ENCODE data around the gene SPOCK1.

GRCh38 chr5:137182576-137182975, 316.6 kb downstream of the SPOCK1 start:
- TF ChIP-seq CBX8 (IDR thresholded peaks at IDR 0.05; ENCODE audit: borderline replicate concordance, extremely low read depth, low read depth, low read length, poor library complexity, severe bottlenecking) (no peak), GTF2E2 (tag; IDR thresholded peaks at IDR 0.05) (no peak), SREBF2 (CRISPR knock-in tag; IDR thresholded peaks at IDR 0.05) (no peak), KAT2B (IDR thresholded peaks at IDR 0.05; ENCODE audit: low read depth, low read length) (no peak), BHLHE40 (IDR thresholded peaks at IDR 0.05; ENCODE audit: low read length) (no peak), POLR2AphosphoS5 (IDR thresholded peaks at IDR 0.05; ENCODE audit: control insufficient read depth, insufficient read depth, low read depth, low read length) (no peak), FOXA1 (IDR thresholded peaks at IDR 0.05; ENCODE audit: borderline replicate concordance) (no peak), CTCF (IDR thresholded peaks at IDR 0.05 in 2 of 3, conservative IDR thresholded peaks at IDR 0.05 in 1 of 3; ENCODE audit: insufficient read depth in 2 of 3, low read depth in 1 of 3, low read length in 3 of 3) (no peak), SREBF1 (IDR thresholded peaks at IDR 0.05; ENCODE audit: borderline replicate concordance, low read depth, low read length) (no peak), ZKSCAN8 (CRISPR knock-in tag; IDR thresholded peaks at IDR 0.05) (no peak), ZNF175 (CRISPR knock-in tag; IDR thresholded peaks at IDR 0.05; ENCODE audit: low read depth) (no peak), EZH2 (IDR thresholded peaks at IDR 0.05; ENCODE audit: borderline replicate concordance, low read depth, low read length) (no peak), GABPA (tag; conservative IDR thresholded peaks at IDR 0.05; ENCODE audit: low read depth) (no peak), NR1H2 (CRISPR knock-in tag; IDR thresholded peaks at IDR 0.05) (no peak)
